Pulmonary artery endothelial cell (primary cell): Measurements from ENCODE around the gene UGGT2. TPM values are rescaled to one million over a fixed set of nuclear protein-coding genes. Genes with fewer than 3 reads are reported as not detected.
"Not testable (repeated sequence)": the region's sequence is repeated elsewhere in the genome, so short reads cannot be mapped to it uniquely, and the experiment has no call there.

Experiments used
- DNase-seq: peaks from one replicate; pipeline ENCODE4 v3.0.0-alpha.2; 2011; ENCODE audit warnings: low read depth, low spot score
- total RNA-seq: library from RNA; depleted of rRNA; stranded (reverse); fragments of >200 nt; gene quantifications from 2 replicates; pipeline ENCODE4 v1.2.3, GENCODE V29; 2014

UGGT2 gene
- total RNA-seq, 1 donor from 2014 or later = 45.2 TPM

GRCh38 chr13:95800436-95800835 is 252.8 kb downstream of the UGGT2 start:
- no peak for DNase-seq

GRCh38 chr13:95797016-95797415 is 256.2 kb downstream of the UGGT2 start:
- no peak for DNase-seq

- DNase-seq = no peak
Observed at GRCh38 chr13:95793781-95794180, 259.4 kb downstream of the UGGT2 start.

- DNase-seq = no peak
Observed at GRCh38 chr13:95793018-95793555, 260.1 kb downstream of the UGGT2 start.

- no peak for DNase-seq
Observed at GRCh38 chr13:95791084-95791722, 262.0 kb downstream of the UGGT2 start.

GRCh38 chr13:95789315-95789714 is 263.9 kb downstream of the UGGT2 start:
- DNase-seq = not testable (repeated sequence)

- DNase-seq = no peak
Observed at GRCh38 chr13:95788100-95788463, 265.1 kb downstream of the UGGT2 start.

GRCh38 chr13:95787356-95788099 is 265.7 kb downstream of the UGGT2 start:
- DNase-seq = no peak

- DNase-seq = no peak
Observed at GRCh38 chr13:95784900-95785290, 268.3 kb downstream of the UGGT2 start.

- peak; percentile 75 for DNase-seq
Observed at GRCh38 chr13:95784161-95784899, 268.9 kb downstream of the UGGT2 start.

- DNase-seq = no peak
Observed at GRCh38 chr13:95783747-95784146, 269.5 kb downstream of the UGGT2 start.

GRCh38 chr13:95781940-95782339 is 271.3 kb downstream of the UGGT2 start:
- not testable (repeated sequence) for DNase-seq

- DNase-seq = no peak
Observed at GRCh38 chr13:95781016-95781415, 272.2 kb downstream of the UGGT2 start.

GRCh38 chr13:95779522-95779921 is 273.7 kb downstream of the UGGT2 start:
- DNase-seq = no peak

- no peak for DNase-seq
Observed at GRCh38 chr13:95771905-95772304, 281.3 kb downstream of the UGGT2 start.

GRCh38 chr13:95763601-95764000 is 289.6 kb downstream of the UGGT2 start:
- DNase-seq = no peak

GRCh38 chr13:95762626-95763025 is 290.6 kb downstream of the UGGT2 start:
- DNase-seq = not testable (repeated sequence)

- no peak for DNase-seq
Observed at GRCh38 chr13:95756072-95756471, 297.1 kb downstream of the UGGT2 start.

- DNase-seq = no peak
Observed at GRCh38 chr13:95754069-95754468, 299.1 kb downstream of the UGGT2 start.

GRCh38 chr13:95752677-95753076 is 300.5 kb downstream of the UGGT2 start:
- no peak for DNase-seq
